Sigmoid colon (tissue), 4 donors: ENCODE measurements around the gene MBLAC1.

Experiments
- EP300 ChIP-seq, 4 donors: sonication (generic); formaldehyde crosslinking; IDR thresholded peaks; one replicate each; pipeline ENCODE4 v1.6.1; 2017; ENCODE audit warnings: antibody characterized with exemption in 4 of 4
- POLR2A ChIP-seq, 2 donors: fragments of 450-650 bp; IDR thresholded peaks; one replicate each; pipeline ENCODE4 v1.6.1; 2016; ENCODE audit warnings: antibody characterized with exemption in 2 of 2, mild to moderate bottlenecking in 2 of 2, moderate library complexity in 2 of 2
- TF ChIP-seq, protein P1 (sequence below), 4 experiments: fragments of 450-650 bp in 3 of 4; fragments of 200-600 bp in 1 of 4; IDR thresholded peaks; one replicate each; pipeline ENCODE4 v1.5.1; 2016 to 2019; ENCODE audit warnings: antibody characterized with exemption in 4 of 4, mild to moderate bottlenecking in 3 of 4, moderate library complexity in 2 of 4

- TF ChIP-seq, protein P1, sequence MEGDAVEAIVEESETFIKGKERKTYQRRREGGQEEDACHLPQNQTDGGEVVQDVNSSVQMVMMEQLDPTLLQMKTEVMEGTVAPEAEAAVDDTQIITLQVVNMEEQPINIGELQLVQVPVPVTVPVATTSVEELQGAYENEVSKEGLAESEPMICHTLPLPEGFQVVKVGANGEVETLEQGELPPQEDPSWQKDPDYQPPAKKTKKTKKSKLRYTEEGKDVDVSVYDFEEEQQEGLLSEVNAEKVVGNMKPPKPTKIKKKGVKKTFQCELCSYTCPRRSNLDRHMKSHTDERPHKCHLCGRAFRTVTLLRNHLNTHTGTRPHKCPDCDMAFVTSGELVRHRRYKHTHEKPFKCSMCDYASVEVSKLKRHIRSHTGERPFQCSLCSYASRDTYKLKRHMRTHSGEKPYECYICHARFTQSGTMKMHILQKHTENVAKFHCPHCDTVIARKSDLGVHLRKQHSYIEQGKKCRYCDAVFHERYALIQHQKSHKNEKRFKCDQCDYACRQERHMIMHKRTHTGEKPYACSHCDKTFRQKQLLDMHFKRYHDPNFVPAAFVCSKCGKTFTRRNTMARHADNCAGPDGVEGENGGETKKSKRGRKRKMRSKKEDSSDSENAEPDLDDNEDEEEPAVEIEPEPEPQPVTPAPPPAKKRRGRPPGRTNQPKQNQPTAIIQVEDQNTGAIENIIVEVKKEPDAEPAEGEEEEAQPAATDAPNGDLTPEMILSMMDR (IDR thresholded peaks at IDR 0.05): no peak
- TF ChIP-seq EP300 (IDR thresholded peaks at IDR 0.05) (no peak), POLR2A (IDR thresholded peaks at IDR 0.05) (no peak)
Observed at GRCh38 chr7:100177045-100178001, 50.6 kb downstream of the MBLAC1 start, which contains the start of the genes GPC2 and STAG3.
